Left colon (tissue), 2 donors: ENCODE data around the gene HOXB6. TPM values are rescaled to one million over a fixed set of nuclear protein-coding genes. Genes with fewer than 3 reads are reported as not detected.

Experiments
- ATAC-seq: fragments of 200-7000 bp; cut with Tn5 transposase; one replicate; pipeline ENCODE4 v1.9.1; 2020; ENCODE audit warnings: mild to moderate bottlenecking, moderate library complexity
- DNase-seq, 2 donors: peaks; one replicate each; pipeline ENCODE4 v3.0.0-alpha.2; 2020
- intact Hi-C, 2 donors: fragments of 100-400 bp; cut with DNase I in 1 of 2; cut with micrococcal nuclease in 1 of 2; formaldehyde crosslinking; loops; one replicate each; pipeline versions ENCODE4 v1.11.2 to v1.14.0; 2022; cut with DNase I, micrococcal nuclease
- total RNA-seq, 2 donors: library from RNA; stranded (reverse); fragmentation: NEBNext Ultra II Directional; extraction: Animal tissue kit (Norgen Biotek cat#: 25700); gene quantifications; one replicate each; pipeline ENCODE4 v1.2.1, GENCODE V29; 2021
- donor health status: DM: no; HTN: no; CAD: no.
- donor health status: DM: yes; HTN: yes; CAD: no.

Gene HOXB6
- total RNA-seq, 2 donors from 2014 or later, result 39.3 to 43.3 TPM

GRCh38 chr17:48564188-48565021, 40.4 kb downstream of the HOXB6 start:
- intact Hi-C loops, result no loop called here
- no peak for DNase-seq
- no peak for ATAC-seq

- DNase-seq, result no peak
- intact Hi-C loops, result no loop called here
- no peak for ATAC-seq
Measured at GRCh38 chr17:48563867-48564187, 41.0 kb downstream of the HOXB6 start.

GRCh38 chr17:48563385-48563838, 41.4 kb downstream of the HOXB6 start:
- ATAC-seq (no peak), DNase-seq (no peak)
- intact Hi-C loops, result no loop called here

GRCh38 chr17:48562934-48563333, 41.9 kb downstream of the HOXB6 start:
- ATAC-seq (no peak), DNase-seq (no peak)
- intact Hi-C loops, result no loop called here

- intact Hi-C loops, result no loop called here
- ATAC-seq (no peak), DNase-seq (no peak)
Measured at GRCh38 chr17:48561884-48562810, 42.6 kb downstream of the HOXB6 start.

- intact Hi-C loops, result no loop called here
- DNase-seq, result no peak
- no peak for ATAC-seq
Measured at GRCh38 chr17:48559840-48560817, 44.7 kb downstream of the HOXB6 start.

- ATAC-seq, result no peak
- DNase-seq, result no peak
- intact Hi-C loops, result no loop called here
Measured at GRCh38 chr17:48559122-48559839, 45.5 kb downstream of the HOXB6 start.

GRCh38 chr17:48558831-48559121, 46.0 kb downstream of the HOXB6 start:
- DNase-seq, result no peak
- intact Hi-C loops, result no loop called here
- ATAC-seq, result no peak

GRCh38 chr17:48558057-48558830, 46.5 kb downstream of the HOXB6 start:
- intact Hi-C loops, result no loop called here
- DNase-seq (no peak), ATAC-seq (no peak)

- ATAC-seq (peak; percentile 60), DNase-seq (no peak)
- intact Hi-C loops, result no loop called here
Measured at GRCh38 chr17:48556576-48557401, 48.0 kb downstream of the HOXB6 start.

- DNase-seq (no peak), ATAC-seq (no peak)
- intact Hi-C loops, result no loop called here
Measured at GRCh38 chr17:48556229-48556575, 48.6 kb downstream of the HOXB6 start.

- ATAC-seq (peak; percentile 73), DNase-seq (no peak)
- intact Hi-C loops, result no loop called here
Measured at GRCh38 chr17:48555258-48556228, 49.2 kb downstream of the HOXB6 start.

- DNase-seq (no peak), ATAC-seq (no peak)
- intact Hi-C loops, result no loop called here
Measured at GRCh38 chr17:48554412-48555257, 50.2 kb downstream of the HOXB6 start.

GRCh38 chr17:48553826-48554225, 51.0 kb downstream of the HOXB6 start:
- no peak for ATAC-seq

GRCh38 chr17:48553190-48553547, 51.6 kb downstream of the HOXB6 start:
- intact Hi-C loops, result no loop called here
- DNase-seq (no peak), ATAC-seq (no peak)

More at GRCh38 chr17:48553826-48554225, 51.0 kb downstream of the HOXB6 start:
- intact Hi-C loops, result no loop called here
- no peak for DNase-seq
